ENCODE data around the gene HUS1B.

HUS1B gene

DNA sequence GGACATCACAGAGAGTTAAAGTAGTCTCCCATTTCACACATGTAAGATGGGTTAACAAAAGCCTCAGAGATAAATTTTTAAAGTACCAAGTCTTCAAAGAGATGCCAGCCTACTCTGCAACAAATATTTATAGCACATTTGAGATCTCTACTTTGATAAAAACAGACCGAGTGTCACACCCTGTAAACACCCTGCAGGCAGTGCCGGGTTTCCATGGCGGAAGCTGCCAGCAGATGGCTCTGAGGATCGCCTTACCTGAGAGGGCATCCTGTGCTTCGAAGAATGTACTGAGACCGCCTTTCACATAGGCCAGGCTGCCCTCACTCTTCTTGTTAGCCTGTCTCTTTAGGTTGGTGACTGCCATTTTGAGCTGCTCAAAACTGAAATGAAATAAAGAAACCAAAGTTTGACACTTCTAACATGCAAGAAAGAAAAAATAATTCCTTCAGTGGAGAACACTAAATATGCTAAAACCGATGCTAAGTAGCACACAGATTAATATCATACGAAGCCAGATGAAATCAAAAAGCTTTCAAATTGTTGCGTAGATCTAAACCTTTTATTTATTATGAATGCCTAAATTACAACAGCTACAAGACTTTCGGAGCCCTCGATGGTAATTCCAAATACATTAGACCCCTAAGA lies 39.3 kb downstream of the HUS1B start:
- in situ Hi-C loops (cut with HindIII; ENCODE audit: low sequenced_read_pairs), result no loop called here
- H3K4me3 ChIP-seq (ENCODE audit: low read depth, low read length), result no peak overlapping the region
- no peak for DNase-seq (ENCODE audit: low read depth, low spot score)
- TF ChIP-seq CTCF (IDR thresholded peaks at IDR 0.05; ENCODE audit: low read depth, low read length), result peak; percentile 3

DNA sequence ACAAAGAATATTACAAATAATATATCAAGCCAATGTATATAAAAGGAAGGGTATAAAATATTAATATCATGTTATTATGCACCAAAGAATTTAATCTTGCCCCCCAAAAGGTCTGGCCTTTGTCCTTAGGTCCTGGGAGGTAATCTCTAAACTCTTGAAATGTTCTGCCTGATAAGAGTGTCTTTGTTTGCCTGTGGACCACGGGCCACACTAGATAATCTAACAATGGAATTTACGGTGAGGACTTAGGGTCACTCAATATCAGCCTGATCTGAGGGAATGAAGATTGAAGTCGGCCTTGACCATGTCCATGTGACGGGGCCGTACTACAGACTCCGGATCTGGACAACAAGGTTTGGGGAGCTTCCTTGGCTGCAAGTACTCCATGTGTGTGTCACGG lies 42.9 kb downstream of the HUS1B start:
- no peak overlapping the region for H3K4me3 ChIP-seq (ENCODE audit: low read depth, low read length)
- in situ Hi-C loops (cut with HindIII; ENCODE audit: low sequenced_read_pairs), result no loop called here
- TF ChIP-seq CTCF (IDR thresholded peaks at IDR 0.05; ENCODE audit: low read depth, low read length), result no peak
- DNase-seq (ENCODE audit: low read depth, low spot score), result no peak

- in situ Hi-C loops (cut with HindIII; ENCODE audit: low sequenced_read_pairs), result no loop called here
- no peak for TF ChIP-seq CTCF (IDR thresholded peaks at IDR 0.05; ENCODE audit: low read depth, low read length)
- H3K4me3 ChIP-seq (ENCODE audit: low read depth, low read length), result no peak overlapping the region
- no peak for DNase-seq (ENCODE audit: low read depth, low spot score)
These were observed 45.0 kb downstream of the HUS1B start for GRCh38 chr6:611928-612327.

- in situ Hi-C loops (cut with HindIII; ENCODE audit: low sequenced_read_pairs), result no loop called here
- no peak overlapping the region for H3K4me3 ChIP-seq (ENCODE audit: low read depth, low read length)
- DNase-seq (ENCODE audit: low read depth, low spot score), result no peak
- no peak for TF ChIP-seq CTCF (IDR thresholded peaks at IDR 0.05; ENCODE audit: low read depth, low read length)
These were observed 46.0 kb downstream of the HUS1B start for GRCh38 chr6:610882-611281.

DNA sequence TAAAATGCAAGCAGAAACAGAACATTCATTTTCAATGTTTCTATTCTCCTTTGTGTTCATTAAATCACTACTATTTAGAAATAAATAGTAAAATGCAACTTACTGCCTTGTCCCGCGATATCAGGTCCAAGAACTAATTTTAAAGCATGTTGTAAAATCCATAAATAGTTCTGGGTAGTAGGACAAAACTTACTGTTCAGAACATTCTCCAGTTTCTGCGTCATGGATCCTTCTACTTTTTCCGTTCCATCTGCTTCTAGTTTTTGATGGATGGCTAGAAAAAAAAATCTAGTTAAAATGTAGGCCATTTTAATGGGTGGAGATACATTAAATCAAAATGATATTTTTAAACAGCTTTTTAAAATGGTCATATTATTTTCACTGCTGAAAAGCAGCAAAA lies 47.0 kb downstream of the HUS1B start:
- no peak for DNase-seq (ENCODE audit: low read depth, low spot score)
- TF ChIP-seq CTCF (IDR thresholded peaks at IDR 0.05; ENCODE audit: low read depth, low read length), result no peak
- in situ Hi-C loops (cut with HindIII; ENCODE audit: low sequenced_read_pairs), result no loop called here
- H3K4me3 ChIP-seq (ENCODE audit: low read depth, low read length), result no peak overlapping the region

DNA sequence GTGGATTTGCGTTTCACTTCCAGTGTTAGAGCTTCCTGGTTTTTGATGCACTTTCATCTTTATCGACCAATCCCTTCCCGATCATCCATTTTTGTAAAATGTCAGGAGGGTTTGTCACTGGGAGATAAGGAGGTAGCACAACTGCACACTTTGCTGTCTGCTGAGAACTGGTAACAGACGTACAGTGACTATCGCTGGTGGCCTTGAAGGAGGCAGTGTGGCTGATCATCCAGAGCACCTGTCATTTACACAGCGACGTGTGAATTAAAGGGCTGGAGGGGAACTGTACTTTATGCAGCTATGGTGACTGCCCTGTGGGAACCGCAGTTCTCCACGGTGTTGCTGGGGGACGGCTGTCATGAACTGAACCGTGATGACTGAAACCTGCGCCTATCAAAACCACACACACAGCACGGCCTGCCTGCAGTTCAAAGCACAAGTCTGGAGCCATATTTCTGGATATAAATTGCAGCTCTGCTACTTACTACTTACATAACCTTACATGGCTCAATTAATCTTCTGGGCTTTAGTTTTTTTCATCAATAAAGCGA lies 50.0 kb downstream of the HUS1B start:
- no peak overlapping the region for H3K4me3 ChIP-seq (ENCODE audit: low read depth, low read length)
- no peak for TF ChIP-seq CTCF (IDR thresholded peaks at IDR 0.05; ENCODE audit: low read depth, low read length)
- no peak for DNase-seq (ENCODE audit: low read depth, low spot score)
- in situ Hi-C loops (cut with HindIII; ENCODE audit: low sequenced_read_pairs), result no loop called here

Measured in astrocyte of the spinal cord (primary cell).